Subcutaneous adipose tissue (tissue), 4 donors: ENCODE data around the gene ATP6V1A. TPM values are rescaled to one million over a fixed set of nuclear protein-coding genes. Genes with fewer than 3 reads are reported as not detected.

ENCODE experiments used
- CTCF ChIP-seq: fragments of 450-650 bp; IDR thresholded peaks from one replicate; pipeline ENCODE4 v1.5.1; 2016; ENCODE audit warnings: low read depth, mild to moderate bottlenecking, control low read depth, antibody characterized with exemption, moderate library complexity
- total RNA-seq, 4 donors: library from RNA; depleted of rRNA; stranded (reverse); fragments of >200 nt; gene quantifications; one replicate each; pipeline ENCODE4 v1.1.0, GENCODE V29; 2016

Gene ATP6V1A
- total RNA-seq, 4 donors from 2014 or later: 36.5 to 81.6 (median 52.6) TPM

DNA sequence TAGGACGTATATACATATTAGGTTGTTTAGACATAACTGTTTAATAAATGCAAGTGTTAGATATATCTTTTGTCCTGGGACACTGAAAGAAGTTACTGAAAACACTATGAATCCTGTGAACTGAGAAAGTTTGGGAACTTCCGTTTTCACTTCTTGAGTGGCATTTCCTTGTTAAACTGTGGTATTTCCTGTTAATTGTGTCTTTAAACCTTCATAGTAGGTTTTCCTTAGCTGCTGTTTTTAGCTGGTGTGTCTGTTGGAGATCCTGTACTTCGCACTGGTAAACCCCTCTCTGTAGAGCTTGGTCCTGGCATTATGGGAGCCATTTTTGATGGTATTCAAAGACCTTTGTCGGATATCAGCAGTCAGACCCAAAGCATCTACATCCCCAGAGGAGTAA, 37.1 kb downstream of the ATP6V1A start:
- no peak for TF ChIP-seq CTCF

GRCh38 chr3:113791381-113791780, 44.5 kb downstream of the ATP6V1A start:
- no peak for TF ChIP-seq CTCF

GRCh38 chr3:113794526-113794925, 47.7 kb downstream of the ATP6V1A start:
- TF ChIP-seq CTCF: no peak

- TF ChIP-seq CTCF: no peak
These were observed 48.9 kb downstream of the ATP6V1A start for GRCh38 chr3:113795693-113796092.

GRCh38 chr3:113802795-113803455, 56.1 kb downstream of the ATP6V1A start:
- TF ChIP-seq CTCF: no peak

GRCh38 chr3:113804661-113805060, 57.8 kb downstream of the ATP6V1A start:
- no peak for TF ChIP-seq CTCF

GRCh38 chr3:113805249-113805648, 58.4 kb downstream of the ATP6V1A start:
- no peak for TF ChIP-seq CTCF
